ENCODE measurements around the gene SCAMP4.

SCAMP4 gene, protein sequence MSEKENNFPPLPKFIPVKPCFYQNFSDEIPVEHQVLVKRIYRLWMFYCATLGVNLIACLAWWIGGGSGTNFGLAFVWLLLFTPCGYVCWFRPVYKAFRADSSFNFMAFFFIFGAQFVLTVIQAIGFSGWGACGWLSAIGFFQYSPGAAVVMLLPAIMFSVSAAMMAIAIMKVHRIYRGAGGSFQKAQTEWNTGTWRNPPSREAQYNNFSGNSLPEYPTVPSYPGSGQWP

DNA sequence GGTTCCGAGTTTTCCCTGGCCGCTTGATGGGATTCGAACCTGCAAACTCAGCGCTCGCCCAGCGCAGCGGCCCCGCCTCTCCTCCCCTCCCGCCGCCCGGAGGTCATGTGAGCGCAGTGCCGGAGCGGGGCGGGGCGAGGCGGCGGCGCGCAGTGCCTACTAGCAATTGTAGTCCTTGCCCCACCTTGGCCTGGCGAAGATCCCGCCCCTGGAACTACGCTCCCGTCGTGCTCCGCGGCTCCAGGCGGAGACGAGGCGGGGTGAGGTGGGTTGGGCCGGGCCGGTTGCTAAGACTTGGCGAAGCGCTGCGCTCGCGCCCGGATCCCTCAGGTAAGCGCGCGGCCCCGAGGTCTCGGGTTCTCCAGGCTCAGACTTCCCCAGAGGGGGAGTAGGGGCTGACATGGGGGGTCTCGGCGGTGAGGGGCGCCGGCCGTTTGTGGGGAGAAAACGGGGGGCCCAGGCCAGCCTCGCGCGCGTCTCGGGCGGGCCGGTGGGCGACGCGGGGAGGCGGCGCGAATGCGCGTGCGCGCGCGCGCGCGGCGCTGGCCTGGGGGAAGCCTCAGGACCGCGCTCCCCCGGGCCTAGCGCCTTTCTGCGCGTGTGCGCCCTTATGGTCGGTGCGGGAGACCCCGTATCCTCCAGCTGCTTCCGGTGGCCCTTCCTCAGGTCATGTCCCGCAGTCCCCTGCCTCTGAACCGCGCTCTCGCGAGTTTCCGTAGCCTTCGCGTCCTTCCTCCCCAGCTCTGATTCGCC is at the start of gene SCAMP4, which contains the start of gene ADAT3:
TSS of gene SCAMP4 (plus strand) at position 290 of the 753 bp plus-strand sequence. CDS start 9,621 bp downstream, outside the sequence.
TSS of gene ADAT3 (plus strand) at position 290 of the 753 bp plus-strand sequence. CDS start 6,649 bp downstream, outside the sequence.
- DNase-seq: peak; percentile 87

DNA sequence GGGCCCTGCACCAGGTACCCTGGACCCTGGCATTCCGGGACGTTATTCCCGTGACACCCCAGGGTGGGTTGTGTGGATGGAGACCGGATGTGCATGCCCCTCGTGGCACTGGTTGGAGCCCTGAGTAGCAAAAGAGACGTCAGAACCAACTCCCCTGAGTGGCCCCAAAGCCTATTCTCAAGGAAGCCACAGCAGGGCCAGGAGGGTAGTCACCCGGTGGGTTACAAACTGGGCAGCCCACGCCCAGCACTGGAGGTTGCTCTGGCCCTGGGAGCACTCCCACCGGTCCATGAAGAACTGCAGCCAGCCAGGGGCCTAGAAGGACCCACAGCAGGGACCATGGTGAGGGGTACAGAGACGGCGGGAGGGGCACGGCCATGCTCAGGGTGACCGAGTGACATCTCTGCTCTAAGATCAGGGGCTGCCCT is 49.4 kb upstream of the SCAMP4 start:
- no peak for DNase-seq

DNA sequence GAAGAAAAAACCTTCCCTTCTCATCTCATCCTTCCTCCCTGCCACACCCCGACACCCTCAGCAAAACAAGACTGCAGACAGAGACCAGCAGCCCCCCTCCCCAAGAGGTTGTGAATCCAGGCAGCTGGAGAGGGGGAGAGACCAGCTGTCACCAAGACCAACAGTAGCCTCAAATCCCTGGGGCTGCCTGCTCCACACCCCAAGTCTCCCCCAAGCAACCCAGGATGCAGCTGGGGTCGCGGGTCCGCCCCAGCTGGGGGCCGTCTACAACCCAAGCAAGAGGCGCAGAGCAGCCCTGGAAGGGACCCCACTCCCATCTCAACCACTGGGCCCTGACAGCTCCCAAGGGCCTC is 48.9 kb upstream of the SCAMP4 start:
- DNase-seq: no peak

DNA sequence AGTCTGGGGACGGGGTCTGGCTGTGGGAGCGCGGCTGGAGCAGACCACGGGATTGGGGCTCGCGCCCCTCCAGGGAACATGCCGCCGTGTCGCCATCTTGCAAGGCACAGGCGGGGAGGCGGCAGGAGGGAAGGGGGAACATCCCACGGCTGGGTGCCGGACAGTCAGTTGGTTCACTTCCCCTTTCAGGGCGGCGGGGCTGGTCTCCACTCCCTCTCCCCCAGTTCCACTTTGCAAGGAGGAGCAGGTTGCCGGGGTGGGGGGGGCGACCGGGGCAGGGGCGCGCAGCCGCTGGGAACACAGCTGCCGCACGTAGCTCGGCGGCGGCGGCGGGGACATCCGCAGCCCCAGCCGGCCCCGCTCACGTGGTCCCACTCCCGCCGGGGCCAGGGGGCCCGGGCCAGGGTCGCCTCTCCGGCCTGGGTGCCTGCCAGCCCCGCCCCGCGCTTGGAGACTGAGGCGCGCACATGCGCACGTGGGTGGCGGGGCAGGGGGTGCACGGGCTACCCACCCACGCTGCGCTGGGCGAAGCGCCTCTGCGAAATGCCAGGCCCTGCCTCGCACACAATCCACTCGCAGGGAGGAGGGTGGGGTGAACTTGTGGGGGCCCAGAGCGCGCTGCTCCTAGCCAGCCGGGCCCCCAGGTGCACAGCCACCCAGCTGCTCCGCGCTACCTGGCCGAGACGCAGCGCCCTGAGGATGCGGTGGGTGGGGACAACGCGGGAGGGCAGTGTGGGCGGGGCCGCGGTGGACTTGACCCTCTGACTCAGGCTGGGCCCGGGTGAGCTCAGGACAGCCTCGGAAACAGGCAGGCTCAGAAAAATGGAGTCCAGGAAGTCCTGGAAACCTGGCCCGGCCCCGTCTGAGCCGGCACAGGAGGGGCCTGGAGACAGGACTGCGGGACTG is 48.2 kb upstream of the SCAMP4 start:
- DNase-seq: no peak

DNA sequence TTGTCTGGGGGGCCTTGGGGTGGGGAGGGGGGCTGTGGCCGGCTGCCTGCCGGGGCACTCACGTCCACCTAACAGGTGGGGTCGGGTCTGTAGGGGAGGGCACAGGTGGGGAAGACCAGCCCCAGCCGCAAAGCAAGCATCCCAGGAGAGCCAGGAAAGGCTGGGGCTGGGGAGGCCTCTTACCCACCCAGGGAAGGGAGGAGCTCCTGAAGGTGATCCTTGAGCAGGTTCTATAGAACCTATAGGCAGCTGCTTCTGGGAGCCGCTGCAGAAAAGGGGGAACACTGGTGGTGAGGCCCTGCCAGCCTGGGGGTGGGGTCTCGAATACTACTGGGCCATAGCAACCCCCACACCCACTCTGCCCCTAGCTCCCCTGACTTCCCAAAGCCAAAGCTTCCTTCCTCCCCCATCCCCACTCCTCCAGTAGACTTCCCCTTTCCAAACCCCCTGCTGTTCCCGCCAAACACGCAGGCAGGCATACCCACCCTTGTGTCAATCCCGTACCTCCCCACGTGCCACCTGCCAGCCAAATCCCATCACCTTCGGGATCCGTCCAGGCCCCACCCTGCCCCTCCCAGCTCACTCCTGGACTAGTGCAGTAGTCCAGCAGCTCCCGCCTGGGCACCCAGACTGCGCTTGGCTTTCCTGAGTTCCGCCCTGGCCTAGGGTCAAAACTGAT is 47.4 kb upstream of the SCAMP4 start:
- DNase-seq: no peak

DNA sequence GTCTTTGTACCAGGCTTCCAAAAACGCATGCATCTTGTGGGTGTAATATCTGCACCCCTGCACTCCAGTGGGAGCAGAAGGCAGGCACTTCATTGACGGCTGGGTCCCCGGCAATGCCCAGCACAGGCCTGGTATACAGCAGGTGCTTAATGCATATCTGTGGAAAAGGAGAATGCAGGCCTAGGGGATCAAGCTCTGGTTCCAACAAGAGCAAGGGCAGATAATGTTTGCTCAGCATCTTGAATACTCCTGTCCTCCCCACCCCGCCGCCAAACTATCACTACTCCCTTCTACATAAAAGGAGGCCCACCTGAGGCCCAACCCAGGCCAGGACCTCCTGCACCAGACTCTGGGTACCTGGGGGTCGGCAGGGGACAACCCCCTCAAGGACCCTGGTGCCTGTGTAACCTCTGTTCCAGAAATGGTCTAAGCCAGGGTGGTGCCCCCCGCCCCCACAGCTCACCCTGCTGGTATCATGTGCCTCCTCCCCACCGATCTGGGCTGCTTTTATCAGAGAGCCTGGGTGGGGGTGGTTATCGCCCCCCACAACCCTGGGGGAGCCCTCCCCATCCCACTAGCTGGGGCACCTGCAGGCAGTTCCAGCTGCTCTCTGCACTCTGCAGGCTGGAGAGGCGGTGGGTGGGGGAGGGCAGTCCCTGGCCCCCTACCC is 46.7 kb upstream of the SCAMP4 start:
- no peak for DNase-seq

DNA sequence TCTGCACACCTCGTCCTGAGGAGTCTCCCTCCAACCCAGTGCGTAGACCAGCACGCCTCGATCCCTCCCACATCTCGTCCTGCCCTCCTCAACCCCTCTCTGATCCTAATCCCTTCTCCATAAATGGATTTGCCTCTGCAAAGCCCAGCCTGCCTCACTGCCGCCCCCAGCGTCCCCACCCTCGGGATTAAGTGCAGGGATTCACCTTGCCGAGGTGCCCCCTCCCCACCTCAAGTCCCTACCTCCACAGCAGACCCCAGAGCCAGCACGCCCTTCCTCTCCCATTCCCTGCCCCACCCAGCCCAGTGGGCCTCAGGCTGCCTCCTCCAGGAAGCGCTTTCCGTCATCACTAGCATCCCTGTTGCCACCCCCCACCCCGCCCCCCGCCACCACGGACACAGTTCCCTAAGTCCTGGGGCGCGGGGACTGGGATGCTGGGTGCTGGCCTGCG is 45.8 kb upstream of the SCAMP4 start:
- DNase-seq: no peak

DNA sequence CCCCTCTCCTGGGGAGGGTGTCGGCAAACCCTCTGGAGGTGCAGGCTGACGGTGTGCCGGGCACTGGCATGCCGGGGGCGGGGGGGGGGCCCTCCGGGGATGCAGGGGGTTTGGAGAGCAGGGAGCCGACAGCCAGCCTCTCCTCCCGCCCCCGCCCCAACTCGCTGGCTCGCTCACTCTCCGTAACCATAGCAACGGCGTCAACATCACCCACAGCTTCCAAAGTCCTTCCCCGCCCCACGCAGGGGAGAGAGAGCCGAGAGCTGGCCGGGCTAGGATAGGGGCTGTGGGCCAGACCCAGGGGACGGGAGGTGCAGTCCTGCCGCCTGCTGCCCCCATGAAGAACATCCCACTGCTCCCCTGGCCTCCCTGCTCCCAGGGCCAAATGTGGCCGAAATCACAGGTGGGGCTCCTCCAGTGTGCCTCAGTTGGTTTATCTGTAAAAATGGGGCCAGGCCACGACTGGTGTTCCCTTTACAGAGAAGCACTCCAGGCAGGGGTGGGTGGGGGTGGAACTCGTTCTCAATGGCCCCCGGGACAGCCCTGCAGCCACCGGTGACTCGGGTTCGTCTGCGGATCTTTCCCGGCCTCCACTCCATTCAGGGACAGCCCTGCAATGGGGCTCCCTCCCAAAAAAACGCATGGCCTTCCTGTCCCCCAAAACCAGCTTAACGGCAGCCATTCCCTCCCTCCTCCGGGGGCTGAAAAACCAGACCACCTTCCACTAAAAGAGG is 45.0 kb upstream of the SCAMP4 start:
- DNase-seq: peak; percentile 61

DNA sequence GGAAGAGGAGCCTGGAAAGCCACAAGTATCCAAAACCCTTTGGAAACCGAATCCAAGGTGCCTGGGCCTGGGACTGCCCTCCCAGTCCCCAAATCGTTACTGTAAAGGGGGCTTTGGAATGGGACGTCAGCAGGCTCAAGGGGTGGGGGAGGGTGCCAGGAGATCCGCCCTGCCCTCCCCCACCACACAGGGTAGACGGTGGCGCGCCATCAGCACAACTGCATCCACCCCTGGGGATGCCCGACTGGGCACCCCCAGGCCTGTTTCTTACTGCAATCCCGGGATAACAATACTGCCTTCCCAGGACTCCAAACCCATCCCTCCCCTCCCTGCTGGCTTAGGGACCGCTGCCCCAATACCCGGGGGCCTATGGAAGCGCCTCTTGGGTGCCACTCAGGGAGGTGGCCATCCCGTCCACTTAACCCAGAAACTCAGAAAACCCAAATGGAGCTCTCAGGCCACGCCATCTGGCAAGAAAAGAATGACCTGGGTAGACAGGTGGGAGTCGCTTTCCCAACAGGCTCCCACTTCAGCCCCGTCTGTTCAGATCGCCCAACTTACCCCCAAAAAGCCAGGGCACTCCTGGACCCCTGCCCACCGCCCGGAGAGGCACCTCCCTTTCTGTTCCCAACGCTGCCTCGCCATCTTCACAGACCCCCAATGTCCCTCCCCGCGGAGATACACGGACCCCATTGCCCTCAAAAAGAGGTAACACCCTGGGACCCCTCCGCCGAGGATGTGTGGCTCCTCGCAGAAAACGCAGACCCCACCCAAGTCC is 44.2 kb upstream of the SCAMP4 start:
- peak; percentile 56 for DNase-seq

DNA sequence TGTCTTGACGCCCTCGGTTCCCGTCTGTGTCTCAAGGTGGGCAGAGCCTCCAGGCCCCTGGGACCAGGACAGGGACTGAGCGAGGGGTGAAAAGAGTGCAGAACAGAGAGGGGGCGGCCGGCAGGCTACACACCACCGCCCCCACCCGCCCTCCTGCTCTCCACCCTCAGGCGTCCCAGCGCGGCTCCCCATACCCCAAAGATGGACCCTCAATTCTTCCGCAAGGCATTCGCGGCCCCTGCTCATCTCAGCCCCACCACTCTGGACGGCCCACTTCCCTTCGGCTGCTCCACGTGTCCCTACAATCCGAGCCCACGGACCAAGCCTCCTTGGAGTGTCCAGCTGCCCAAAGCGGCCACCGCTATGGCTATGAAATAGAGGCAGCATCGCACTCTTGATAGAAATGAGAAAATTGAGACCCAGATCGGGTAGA is 43.6 kb upstream of the SCAMP4 start:
- DNase-seq: no peak

DNA sequence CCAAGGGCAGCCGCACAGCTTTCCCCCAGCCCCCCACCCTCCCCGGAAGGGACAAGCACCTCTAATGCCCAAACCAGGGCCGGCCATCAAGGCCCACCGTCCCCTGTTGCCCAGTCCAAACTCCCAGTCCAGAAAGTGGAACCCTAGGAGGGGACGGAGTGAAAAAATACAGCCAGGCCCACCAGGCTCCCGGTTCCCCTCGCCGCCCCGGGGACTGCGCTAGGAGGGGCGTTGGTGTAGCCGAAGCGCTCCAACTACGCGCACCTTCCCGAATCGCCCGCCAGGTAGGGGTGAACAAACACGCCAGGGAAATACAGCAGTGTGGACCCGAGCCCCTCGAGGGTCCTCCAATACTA is 43.2 kb upstream of the SCAMP4 start:
- no peak for DNase-seq

DNA sequence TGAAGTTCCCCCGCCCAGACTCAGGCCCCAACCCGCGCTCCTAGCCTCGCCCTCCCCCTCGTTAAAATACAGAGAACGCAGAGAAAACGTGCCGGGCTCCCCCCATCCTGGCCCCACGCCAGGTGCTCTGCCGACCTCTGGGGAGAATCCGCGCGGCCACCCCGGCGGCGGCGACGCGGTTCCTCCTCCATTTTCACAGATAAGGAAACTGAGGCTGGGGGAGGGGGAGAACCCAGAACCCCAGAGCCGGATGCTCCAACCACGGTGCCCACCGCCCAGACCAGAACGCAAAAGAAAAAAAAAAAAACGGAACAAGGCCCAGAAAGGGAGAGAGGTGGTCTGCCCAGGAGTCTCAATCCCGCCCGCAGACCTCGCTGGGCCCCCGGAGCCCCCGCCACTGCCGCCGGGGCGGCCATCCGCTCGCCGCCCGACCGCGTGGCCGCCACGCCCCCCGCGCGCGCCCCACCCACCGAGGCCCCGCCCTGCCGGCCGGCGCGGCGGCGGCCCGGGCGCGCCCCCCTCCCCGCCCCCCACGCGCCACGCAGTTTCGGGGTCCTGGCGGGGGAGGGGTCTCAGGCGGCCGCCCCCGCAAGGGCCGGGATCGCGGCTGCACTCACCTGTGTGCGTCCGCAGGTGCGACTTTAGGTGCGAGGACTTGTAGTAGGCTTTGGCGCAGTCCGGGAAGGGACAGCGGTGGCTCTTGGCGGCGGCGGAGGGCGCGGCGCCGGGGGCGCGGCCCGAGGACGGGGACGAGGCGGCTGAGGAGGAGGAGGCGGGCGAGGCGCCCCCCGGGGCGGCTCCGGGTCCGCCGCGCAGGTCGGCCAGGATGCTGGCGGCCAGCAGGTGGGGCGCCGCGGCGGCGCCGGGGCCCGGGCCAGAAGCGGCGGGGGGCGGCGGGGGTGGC is 42.5 kb upstream of the SCAMP4 start:
- DNase-seq: peak; percentile 81

DNA sequence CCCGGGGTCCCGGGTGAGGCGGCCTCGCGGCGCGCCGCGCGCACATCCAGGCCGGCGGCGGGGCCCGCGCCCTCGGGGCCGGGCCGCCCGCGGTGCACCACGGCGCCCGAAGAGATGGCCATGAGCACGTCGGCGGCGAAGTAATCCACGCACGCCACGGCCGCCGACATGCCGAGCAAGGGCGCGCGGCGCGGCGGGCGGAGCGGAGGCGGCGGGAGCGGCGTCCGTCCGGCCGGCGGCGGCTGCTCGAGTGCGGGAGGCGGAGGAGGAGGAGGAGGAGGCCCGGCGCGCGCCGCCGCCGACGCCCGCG is 41.9 kb upstream of the SCAMP4 start, which contains the start of gene KLF16:
TSS of gene KLF16 (minus strand) at position 252 of the 310 bp plus-strand sequence. CDS start at position 170, 82 bp downstream.
- no peak for DNase-seq

DNA sequence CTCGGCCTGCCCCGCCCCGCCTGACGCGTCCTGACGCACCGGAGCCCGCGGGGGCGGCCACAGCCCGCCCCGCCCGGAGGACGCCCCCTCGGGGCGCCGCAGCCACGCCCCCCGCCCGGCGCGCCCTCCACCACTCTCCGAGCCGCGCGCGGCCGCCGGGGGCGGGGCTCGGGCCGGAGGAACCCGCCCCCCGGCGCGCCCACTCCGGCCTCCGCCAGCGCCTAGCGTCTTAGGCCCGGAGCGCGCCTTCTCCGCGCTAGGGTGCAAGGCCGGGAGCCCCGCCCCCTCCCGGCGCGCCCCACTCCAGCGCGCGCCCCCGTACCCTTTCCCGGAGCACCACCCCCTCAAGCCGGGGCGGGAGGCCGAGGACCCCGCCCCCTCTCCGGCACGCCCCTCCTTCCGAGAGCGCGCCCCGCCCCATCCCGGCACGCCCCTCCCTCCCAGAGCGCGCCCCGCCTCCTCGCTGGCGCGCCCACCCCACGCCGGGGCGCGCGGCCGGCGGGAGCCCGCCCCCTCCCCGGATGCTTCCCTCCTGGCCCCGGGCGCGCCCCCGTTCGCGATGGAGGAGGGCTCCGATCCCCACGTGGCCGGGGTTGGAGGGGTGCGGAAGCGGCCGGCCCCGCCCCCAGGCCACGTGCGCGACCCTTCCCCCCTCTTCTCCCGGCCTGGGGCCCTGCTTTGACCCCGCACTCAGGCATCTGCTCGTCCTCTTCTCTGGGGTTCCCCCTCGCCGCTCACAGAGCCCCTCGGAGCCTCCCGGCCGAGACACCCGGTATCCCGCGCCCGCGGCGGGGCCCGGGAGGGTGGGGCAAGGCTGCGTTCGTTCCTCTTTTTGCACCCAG is 41.3 kb upstream of the SCAMP4 start:
- peak; percentile 97 for DNase-seq

DNA sequence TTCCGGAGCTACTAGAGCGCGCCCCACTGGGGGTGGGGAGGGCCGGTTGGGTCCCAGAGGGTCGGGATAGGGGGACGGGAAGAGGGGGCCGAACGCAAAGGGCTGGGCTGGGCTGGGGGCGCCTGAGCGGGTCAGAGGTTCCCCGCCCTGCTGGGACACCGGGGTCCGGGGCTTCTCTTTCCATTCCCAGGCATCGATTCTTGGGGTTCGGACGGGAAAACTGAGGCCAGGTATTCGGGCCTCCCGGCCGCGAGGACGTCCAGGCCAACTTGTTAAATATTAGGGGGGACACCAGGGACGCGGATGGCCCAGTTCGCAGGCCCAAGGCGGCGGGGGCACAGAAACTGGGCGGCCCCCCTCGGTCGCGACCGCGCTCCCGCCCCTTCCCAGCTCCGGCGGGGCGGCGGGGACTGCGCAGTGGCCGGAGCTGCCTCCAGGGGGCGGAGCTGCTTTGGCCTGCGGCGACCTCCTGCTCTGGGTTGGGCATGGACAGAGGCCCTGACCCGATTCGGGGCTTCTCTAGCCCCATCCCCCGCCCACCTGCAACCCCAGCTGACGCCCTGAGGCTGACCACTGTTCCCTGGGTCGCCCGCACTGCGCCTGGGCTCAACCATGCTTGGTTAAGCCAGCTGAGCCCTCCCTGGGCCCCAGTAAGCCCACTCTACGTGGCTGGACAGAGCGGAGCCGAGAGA is 40.6 kb upstream of the SCAMP4 start:
- DNase-seq: peak; percentile 88

DNA sequence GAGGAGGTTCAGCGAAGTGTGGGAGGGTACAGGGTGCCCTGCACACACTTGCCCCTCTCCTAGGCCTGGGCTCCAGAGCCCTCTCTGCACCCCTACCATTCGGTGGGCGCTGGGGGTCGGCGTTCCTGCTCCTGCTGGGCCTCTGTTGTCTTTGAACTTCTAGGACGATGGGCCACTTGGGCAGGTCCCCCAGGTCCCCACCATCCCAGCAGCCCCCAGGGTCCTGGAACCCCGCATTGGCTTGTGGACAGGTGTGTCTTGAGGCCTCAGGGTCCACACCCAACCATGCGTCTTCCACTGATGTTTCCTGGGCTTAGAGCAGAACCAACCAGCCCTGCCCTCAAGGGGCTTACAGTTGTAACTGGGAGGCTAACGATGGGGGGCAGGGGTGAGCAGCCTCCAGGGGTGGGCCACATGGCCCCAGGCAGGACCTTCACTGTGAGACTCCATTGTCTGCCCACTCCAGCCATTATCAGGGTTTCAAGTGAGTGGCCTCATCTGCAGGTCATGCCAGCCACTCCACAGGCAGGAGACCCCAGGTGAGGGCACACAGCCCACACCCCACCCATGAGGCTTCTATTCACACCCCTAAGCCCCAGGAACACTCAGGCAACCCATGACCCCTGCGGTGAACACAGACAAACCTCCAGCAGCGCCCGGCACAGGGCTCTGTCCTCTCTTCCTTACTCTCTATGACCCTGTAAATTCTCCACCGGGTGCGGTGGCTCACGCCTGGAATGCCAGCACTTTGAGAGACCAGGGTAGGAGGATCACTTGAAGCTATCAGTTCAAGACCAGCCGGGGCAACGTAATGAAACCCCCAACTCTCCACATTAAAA is 39.8 kb upstream of the SCAMP4 start:
- DNase-seq: no peak
